HUES48 (cell line): ENCODE measurements around the gene MRPL24.

Experiments
- H3K27ac ChIP-seq: one replicate; pipeline ENCODE4 v1.7.0; 2013; ENCODE audit warnings: low read depth, low read length, inconsistent platforms
- H3K27me3 ChIP-seq: 2 replicates; pipeline ENCODE4 v1.6.1; 2013; ENCODE audit warnings: mild to moderate bottlenecking, low read length; ENCODE audit not compliant: control insufficient read depth, insufficient read depth
- H3K36me3 ChIP-seq: 2 replicates; pipeline ENCODE4 v1.6.1; 2013; ENCODE audit warnings: low read length; ENCODE audit not compliant: control insufficient read depth, insufficient read depth
- H3K4me1 ChIP-seq: 2 replicates; pipeline ENCODE4 v1.6.1; 2013; ENCODE audit warnings: mild to moderate bottlenecking, low read length; ENCODE audit not compliant: control insufficient read depth, insufficient read depth
- H3K4me3 ChIP-seq: 2 replicates; pipeline ENCODE4 v1.5.1; 2013; ENCODE audit warnings: mild to moderate bottlenecking, low read depth, low read length
- H3K9ac ChIP-seq: 2 replicates; pipeline ENCODE4 v1.6.1; 2013; ENCODE audit warnings: mild to moderate bottlenecking, low read depth, low read length, moderate library complexity
- H3K9me3 ChIP-seq: 2 replicates; pipeline ENCODE4 v1.6.1; 2013; ENCODE audit warnings: low read length; ENCODE audit not compliant: control insufficient read depth, insufficient read depth

MRPL24 gene

GRCh38 chr1:156700736-156701531 is 40.0 kb downstream of the MRPL24 start:
- Histone ChIP-seq H3K27ac (no peak overlapping the region), H3K4me3 (no peak overlapping the region), H3K9ac (no peak overlapping the region), H3K36me3 (peaks cover 32% of the 10 kb centered on the region), H3K4me1 (peaks cover 17% of the 10 kb centered on the region), H3K27me3 (peaks cover 16% of the 10 kb centered on the region), H3K9me3 (no peaks in the 10 kb centered on the region)

- Histone ChIP-seq H3K9ac (no peak overlapping the region), H3K27me3 (peaks cover 3% of the 10 kb centered on the region), H3K27ac (no peak overlapping the region), H3K4me1 (peaks cover 18% of the 10 kb centered on the region), H3K9me3 (no peaks in the 10 kb centered on the region), H3K4me3 (no peak overlapping the region), H3K36me3 (peaks cover 32% of the 10 kb centered on the region)
Observed at GRCh38 chr1:156698995-156699394, 41.9 kb downstream of the MRPL24 start.

GRCh38 chr1:156697481-156697880 is 43.4 kb downstream of the MRPL24 start:
- H3K4me1 ChIP-seq, result peaks cover 20% of the 10 kb centered on the region
- no peak overlapping the region for H3K9ac ChIP-seq
- no peaks in the 10 kb centered on the region for H3K27me3 ChIP-seq
- H3K9me3 ChIP-seq, result no peaks in the 10 kb centered on the region
- no peak overlapping the region for H3K27ac ChIP-seq
- H3K36me3 ChIP-seq, result peaks cover 32% of the 10 kb centered on the region
- H3K4me3 ChIP-seq, result no peak overlapping the region

- H3K9me3 ChIP-seq, result no peaks in the 10 kb centered on the region
- no peak overlapping the region for H3K4me3 ChIP-seq
- H3K9ac ChIP-seq, result no peak overlapping the region
- peaks cover 32% of the 10 kb centered on the region for H3K36me3 ChIP-seq
- no peak overlapping the region for H3K27ac ChIP-seq
- no peaks in the 10 kb centered on the region for H3K27me3 ChIP-seq
- H3K4me1 ChIP-seq, result peaks cover 28% of the 10 kb centered on the region
Observed at GRCh38 chr1:156696755-156697154, 44.1 kb downstream of the MRPL24 start.

GRCh38 chr1:156694690-156694962 is 46.3 kb downstream of the MRPL24 start:
- no peaks in the 10 kb centered on the region for H3K9me3 ChIP-seq
- H3K27ac ChIP-seq, result peak overlapping the region; percentile 89
- peaks cover 12% of the 10 kb centered on the region for H3K36me3 ChIP-seq
- H3K9ac ChIP-seq, result no peak overlapping the region; the same call in 1 of the 2 replicates
- H3K4me1 ChIP-seq, result peaks cover 49% of the 10 kb centered on the region
- peaks cover 8% of the 10 kb centered on the region; the same call in 1 of the 2 replicates for H3K27me3 ChIP-seq
- no peak overlapping the region for H3K4me3 ChIP-seq

GRCh38 chr1:156693848-156694689 is 46.8 kb downstream of the MRPL24 start:
- Histone ChIP-seq H3K9ac (peak overlapping the region; percentile 19; the same call in 1 of the 2 replicates), H3K9me3 (no peaks in the 10 kb centered on the region), H3K4me1 (peaks cover 53% of the 10 kb centered on the region), H3K36me3 (peaks cover 7% of the 10 kb centered on the region), H3K27me3 (peaks cover 8% of the 10 kb centered on the region; the same call in 1 of the 2 replicates), H3K4me3 (peak overlapping the region; percentile 13; the same call in 1 of the 2 replicates), H3K27ac (peak overlapping the region; percentile 89)

GRCh38 chr1:156692925-156693847 is 47.7 kb downstream of the MRPL24 start:
- Histone ChIP-seq H3K27me3 (peaks cover 8% of the 10 kb centered on the region; the same call in 1 of the 2 replicates), H3K4me1 (peaks cover 54% of the 10 kb centered on the region), H3K27ac (peak overlapping the region; percentile 89), H3K9ac (peak overlapping the region; percentile 12; the same call in 1 of the 2 replicates), H3K4me3 (peak overlapping the region; percentile 40), H3K9me3 (no peaks in the 10 kb centered on the region), H3K36me3 (no peaks in the 10 kb centered on the region; the same call in 1 of the 2 replicates)

- H3K36me3 ChIP-seq, result no peaks in the 10 kb centered on the region
- peaks cover 54% of the 10 kb centered on the region for H3K4me1 ChIP-seq
- peaks cover 8% of the 10 kb centered on the region; the same call in 1 of the 2 replicates for H3K27me3 ChIP-seq
- peak overlapping the region; percentile 89 for H3K27ac ChIP-seq
- H3K9ac ChIP-seq, result no peak overlapping the region
- H3K4me3 ChIP-seq, result peak overlapping the region; percentile 30
- no peaks in the 10 kb centered on the region for H3K9me3 ChIP-seq
Observed at GRCh38 chr1:156692441-156692924, 48.4 kb downstream of the MRPL24 start.

GRCh38 chr1:156691665-156692440 is 49.0 kb downstream of the MRPL24 start:
- peak overlapping the region; percentile 89 for H3K27ac ChIP-seq
- peaks cover 54% of the 10 kb centered on the region for H3K4me1 ChIP-seq
- H3K9me3 ChIP-seq, result no peaks in the 10 kb centered on the region
- peaks cover 8% of the 10 kb centered on the region; the same call in 1 of the 2 replicates for H3K27me3 ChIP-seq
- H3K4me3 ChIP-seq, result peak overlapping the region; percentile 30; the same call in 1 of the 2 replicates
- H3K36me3 ChIP-seq, result no peaks in the 10 kb centered on the region
- H3K9ac ChIP-seq, result no peak overlapping the region
